Measurements from ENCODE around the gene HUWE1.
"Not testable (repeated sequence)": the region's sequence is repeated elsewhere in the genome, so short reads cannot be mapped to it uniquely, and the experiment has no call there.

DNA sequence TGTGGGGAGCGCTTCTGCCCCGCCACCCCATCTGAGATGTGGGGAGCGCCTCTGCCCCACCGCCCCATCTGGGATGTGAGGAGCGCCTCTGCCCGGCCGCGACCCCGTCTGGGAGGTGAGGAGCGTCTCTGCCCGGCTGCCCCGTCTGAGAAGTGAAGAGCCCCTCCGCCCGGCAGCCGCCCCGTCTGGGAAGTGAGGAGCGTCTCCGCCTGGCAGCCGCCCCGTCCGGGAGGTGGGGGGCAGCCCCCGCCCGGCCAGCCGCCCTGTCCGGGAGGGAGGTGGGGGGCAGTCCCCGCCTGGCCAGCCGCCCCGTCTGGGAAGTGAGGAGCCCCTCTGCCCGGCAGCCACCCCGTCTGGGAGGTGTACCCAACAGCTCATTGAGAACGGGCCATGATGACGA is 35.1 kb upstream of the HUWE1 start:
- TF ChIP-seq CREB1 (CRISPR knock-in tag; IDR thresholded peaks at IDR 0.05; ENCODE audit: low read depth); EZH2 (IDR thresholded peaks at IDR 0.05; ENCODE audit: low read depth, unreplicated experiment); ZNF114 (CRISPR knock-in tag; IDR thresholded peaks at IDR 0.05); EZH2phosphoT487 (IDR thresholded peaks at IDR 0.05; ENCODE audit: unreplicated experiment); POLR2AphosphoS5 (IDR thresholded peaks at IDR 0.05; ENCODE audit: low read depth); NANOG (IDR thresholded peaks at IDR 0.05; ENCODE audit: borderline replicate concordance); STAT1 (IDR thresholded peaks at IDR 0.05; ENCODE audit: unreplicated experiment); JUNB (IDR thresholded peaks at IDR 0.05; ENCODE audit: unreplicated experiment); ZNF331 (CRISPR knock-in tag; IDR thresholded peaks at IDR 0.05; ENCODE audit: low read depth); ETS1 (IDR thresholded peaks at IDR 0.05): not testable (repeated sequence)
- TF ChIP-seq, protein P1, sequence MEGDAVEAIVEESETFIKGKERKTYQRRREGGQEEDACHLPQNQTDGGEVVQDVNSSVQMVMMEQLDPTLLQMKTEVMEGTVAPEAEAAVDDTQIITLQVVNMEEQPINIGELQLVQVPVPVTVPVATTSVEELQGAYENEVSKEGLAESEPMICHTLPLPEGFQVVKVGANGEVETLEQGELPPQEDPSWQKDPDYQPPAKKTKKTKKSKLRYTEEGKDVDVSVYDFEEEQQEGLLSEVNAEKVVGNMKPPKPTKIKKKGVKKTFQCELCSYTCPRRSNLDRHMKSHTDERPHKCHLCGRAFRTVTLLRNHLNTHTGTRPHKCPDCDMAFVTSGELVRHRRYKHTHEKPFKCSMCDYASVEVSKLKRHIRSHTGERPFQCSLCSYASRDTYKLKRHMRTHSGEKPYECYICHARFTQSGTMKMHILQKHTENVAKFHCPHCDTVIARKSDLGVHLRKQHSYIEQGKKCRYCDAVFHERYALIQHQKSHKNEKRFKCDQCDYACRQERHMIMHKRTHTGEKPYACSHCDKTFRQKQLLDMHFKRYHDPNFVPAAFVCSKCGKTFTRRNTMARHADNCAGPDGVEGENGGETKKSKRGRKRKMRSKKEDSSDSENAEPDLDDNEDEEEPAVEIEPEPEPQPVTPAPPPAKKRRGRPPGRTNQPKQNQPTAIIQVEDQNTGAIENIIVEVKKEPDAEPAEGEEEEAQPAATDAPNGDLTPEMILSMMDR (conservative IDR thresholded peaks at IDR 0.05; ENCODE audit: low read depth in 2 of 2) = not testable (repeated sequence)
- TF ChIP-seq, protein P2, sequence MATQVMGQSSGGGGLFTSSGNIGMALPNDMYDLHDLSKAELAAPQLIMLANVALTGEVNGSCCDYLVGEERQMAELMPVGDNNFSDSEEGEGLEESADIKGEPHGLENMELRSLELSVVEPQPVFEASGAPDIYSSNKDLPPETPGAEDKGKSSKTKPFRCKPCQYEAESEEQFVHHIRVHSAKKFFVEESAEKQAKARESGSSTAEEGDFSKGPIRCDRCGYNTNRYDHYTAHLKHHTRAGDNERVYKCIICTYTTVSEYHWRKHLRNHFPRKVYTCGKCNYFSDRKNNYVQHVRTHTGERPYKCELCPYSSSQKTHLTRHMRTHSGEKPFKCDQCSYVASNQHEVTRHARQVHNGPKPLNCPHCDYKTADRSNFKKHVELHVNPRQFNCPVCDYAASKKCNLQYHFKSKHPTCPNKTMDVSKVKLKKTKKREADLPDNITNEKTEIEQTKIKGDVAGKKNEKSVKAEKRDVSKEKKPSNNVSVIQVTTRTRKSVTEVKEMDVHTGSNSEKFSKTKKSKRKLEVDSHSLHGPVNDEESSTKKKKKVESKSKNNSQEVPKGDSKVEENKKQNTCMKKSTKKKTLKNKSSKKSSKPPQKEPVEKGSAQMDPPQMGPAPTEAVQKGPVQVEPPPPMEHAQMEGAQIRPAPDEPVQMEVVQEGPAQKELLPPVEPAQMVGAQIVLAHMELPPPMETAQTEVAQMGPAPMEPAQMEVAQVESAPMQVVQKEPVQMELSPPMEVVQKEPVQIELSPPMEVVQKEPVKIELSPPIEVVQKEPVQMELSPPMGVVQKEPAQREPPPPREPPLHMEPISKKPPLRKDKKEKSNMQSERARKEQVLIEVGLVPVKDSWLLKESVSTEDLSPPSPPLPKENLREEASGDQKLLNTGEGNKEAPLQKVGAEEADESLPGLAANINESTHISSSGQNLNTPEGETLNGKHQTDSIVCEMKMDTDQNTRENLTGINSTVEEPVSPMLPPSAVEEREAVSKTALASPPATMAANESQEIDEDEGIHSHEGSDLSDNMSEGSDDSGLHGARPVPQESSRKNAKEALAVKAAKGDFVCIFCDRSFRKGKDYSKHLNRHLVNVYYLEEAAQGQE (IDR thresholded peaks at IDR 0.05; ENCODE audit: unreplicated experiment) = not testable (repeated sequence)
- TF ChIP-seq, protein P3, sequence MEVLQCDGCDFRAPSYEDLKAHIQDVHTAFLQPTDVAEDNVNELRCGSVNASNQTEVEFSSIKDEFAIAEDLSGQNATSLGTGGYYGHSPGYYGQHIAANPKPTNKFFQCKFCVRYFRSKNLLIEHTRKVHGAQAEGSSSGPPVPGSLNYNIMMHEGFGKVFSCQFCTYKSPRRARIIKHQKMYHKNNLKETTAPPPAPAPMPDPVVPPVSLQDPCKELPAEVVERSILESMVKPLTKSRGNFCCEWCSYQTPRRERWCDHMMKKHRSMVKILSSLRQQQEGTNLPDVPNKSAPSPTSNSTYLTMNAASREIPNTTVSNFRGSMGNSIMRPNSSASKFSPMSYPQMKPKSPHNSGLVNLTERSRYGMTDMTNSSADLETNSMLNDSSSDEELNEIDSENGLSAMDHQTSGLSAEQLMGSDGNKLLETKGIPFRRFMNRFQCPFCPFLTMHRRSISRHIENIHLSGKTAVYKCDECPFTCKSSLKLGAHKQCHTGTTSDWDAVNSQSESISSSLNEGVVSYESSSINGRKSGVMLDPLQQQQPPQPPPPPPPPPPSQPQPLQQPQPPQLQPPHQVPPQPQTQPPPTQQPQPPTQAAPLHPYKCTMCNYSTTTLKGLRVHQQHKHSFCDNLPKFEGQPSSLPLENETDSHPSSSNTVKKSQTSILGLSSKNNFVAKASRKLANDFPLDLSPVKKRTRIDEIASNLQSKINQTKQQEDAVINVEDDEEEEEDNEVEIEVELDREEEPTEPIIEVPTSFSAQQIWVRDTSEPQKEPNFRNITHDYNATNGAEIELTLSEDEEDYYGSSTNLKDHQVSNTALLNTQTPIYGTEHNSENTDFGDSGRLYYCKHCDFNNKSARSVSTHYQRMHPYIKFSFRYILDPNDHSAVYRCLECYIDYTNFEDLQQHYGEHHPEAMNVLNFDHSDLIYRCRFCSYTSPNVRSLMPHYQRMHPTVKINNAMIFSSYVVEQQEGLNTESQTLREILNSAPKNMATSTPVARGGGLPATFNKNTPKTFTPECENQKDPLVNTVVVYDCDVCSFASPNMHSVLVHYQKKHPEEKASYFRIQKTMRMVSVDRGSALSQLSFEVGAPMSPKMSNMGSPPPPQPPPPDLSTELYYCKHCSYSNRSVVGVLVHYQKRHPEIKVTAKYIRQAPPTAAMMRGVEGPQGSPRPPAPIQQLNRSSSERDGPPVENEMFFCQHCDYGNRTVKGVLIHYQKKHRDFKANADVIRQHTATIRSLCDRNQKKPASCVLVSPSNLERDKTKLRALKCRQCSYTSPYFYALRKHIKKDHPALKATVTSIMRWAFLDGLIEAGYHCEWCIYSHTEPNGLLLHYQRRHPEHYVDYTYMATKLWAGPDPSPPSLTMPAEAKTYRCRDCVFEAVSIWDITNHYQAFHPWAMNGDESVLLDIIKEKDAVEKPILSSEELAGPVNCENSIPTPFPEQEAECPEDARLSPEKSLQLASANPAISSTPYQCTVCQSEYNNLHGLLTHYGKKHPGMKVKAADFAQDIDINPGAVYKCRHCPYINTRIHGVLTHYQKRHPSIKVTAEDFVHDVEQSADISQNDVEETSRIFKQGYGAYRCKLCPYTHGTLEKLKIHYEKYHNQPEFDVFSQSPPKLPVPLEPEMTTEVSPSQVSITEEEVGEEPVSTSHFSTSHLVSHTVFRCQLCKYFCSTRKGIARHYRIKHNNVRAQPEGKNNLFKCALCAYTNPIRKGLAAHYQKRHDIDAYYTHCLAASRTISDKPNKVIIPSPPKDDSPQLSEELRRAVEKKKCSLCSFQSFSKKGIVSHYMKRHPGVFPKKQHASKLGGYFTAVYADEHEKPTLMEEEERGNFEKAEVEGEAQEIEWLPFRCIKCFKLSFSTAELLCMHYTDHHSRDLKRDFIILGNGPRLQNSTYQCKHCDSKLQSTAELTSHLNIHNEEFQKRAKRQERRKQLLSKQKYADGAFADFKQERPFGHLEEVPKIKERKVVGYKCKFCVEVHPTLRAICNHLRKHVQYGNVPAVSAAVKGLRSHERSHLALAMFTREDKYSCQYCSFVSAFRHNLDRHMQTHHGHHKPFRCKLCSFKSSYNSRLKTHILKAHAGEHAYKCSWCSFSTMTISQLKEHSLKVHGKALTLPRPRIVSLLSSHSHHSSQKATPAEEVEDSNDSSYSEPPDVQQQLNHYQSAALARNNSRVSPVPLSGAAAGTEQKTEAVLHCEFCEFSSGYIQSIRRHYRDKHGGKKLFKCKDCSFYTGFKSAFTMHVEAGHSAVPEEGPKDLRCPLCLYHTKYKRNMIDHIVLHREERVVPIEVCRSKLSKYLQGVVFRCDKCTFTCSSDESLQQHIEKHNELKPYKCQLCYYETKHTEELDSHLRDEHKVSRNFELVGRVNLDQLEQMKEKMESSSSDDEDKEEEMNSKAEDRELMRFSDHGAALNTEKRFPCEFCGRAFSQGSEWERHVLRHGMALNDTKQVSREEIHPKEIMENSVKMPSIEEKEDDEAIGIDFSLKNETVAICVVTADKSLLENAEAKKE (CRISPR knock-in tag; IDR thresholded peaks at IDR 0.05) = not testable (repeated sequence)

Measured in GM23338 (cell line).